Measurements from ENCODE around the gene SYT14.
"Not testable (repeated sequence)": the region's sequence is repeated elsewhere in the genome, so short reads cannot be mapped to it uniquely, and the experiment has no call there.

Gene SYT14

GRCh38 chr1:210151052-210151672 lies 213.1 kb downstream of the SYT14 start:
- DNase-seq: no peak
- in situ Hi-C loops (cut with MboI; ENCODE audit: low pct_unique_long_range_greater_than_20kb, low sequenced_read_pairs): no loop called here

- no peak for DNase-seq
- in situ Hi-C loops (cut with MboI; ENCODE audit: low pct_unique_long_range_greater_than_20kb, low sequenced_read_pairs): no loop called here
Measured at GRCh38 chr1:210159211-210159610, 221.2 kb downstream of the SYT14 start.

GRCh38 chr1:210170220-210170619 lies 232.2 kb downstream of the SYT14 start:
- no peak for DNase-seq
- in situ Hi-C loops (cut with MboI; ENCODE audit: low pct_unique_long_range_greater_than_20kb, low sequenced_read_pairs): no loop called here

- in situ Hi-C loops (cut with MboI; ENCODE audit: low pct_unique_long_range_greater_than_20kb, low sequenced_read_pairs): no loop called here
- no peak for DNase-seq
Measured at GRCh38 chr1:210174133-210174532, 236.1 kb downstream of the SYT14 start.

- in situ Hi-C loops (cut with MboI; ENCODE audit: low pct_unique_long_range_greater_than_20kb, low sequenced_read_pairs): no loop called here
- DNase-seq: no peak
Measured at GRCh38 chr1:210185063-210185462, 247.0 kb downstream of the SYT14 start.

GRCh38 chr1:210187849-210188606 lies 250.0 kb downstream of the SYT14 start:
- in situ Hi-C loops (cut with MboI; ENCODE audit: low pct_unique_long_range_greater_than_20kb, low sequenced_read_pairs); DNase-seq: not testable (repeated sequence)

- DNase-seq: no peak
- in situ Hi-C loops (cut with MboI; ENCODE audit: low pct_unique_long_range_greater_than_20kb, low sequenced_read_pairs): no loop called here
Measured at GRCh38 chr1:210189426-210189825, 251.4 kb downstream of the SYT14 start.

- in situ Hi-C loops (cut with MboI; ENCODE audit: low pct_unique_long_range_greater_than_20kb, low sequenced_read_pairs): no loop called here
- no peak for DNase-seq
Measured at GRCh38 chr1:210195635-210196160, 257.7 kb downstream of the SYT14 start.

GRCh38 chr1:210196266-210196665 lies 258.2 kb downstream of the SYT14 start:
- in situ Hi-C loops (cut with MboI; ENCODE audit: low pct_unique_long_range_greater_than_20kb, low sequenced_read_pairs); DNase-seq: not testable (repeated sequence)

- DNase-seq: no peak
- in situ Hi-C loops (cut with MboI; ENCODE audit: low pct_unique_long_range_greater_than_20kb, low sequenced_read_pairs): no loop called here
Measured at GRCh38 chr1:210198840-210199239, 260.8 kb downstream of the SYT14 start.

GRCh38 chr1:210200124-210200736 lies 262.2 kb downstream of the SYT14 start:
- in situ Hi-C loops (cut with MboI; ENCODE audit: low pct_unique_long_range_greater_than_20kb, low sequenced_read_pairs): no loop called here
- DNase-seq: no peak

GRCh38 chr1:210201681-210202080 lies 263.7 kb downstream of the SYT14 start:
- DNase-seq: no peak

GRCh38 chr1:210207597-210208450 lies 269.8 kb downstream of the SYT14 start:
- DNase-seq: no peak
- in situ Hi-C loops (cut with MboI; ENCODE audit: low pct_unique_long_range_greater_than_20kb, low sequenced_read_pairs): no loop called here

More at GRCh38 chr1:210201681-210202080, 263.7 kb downstream of the SYT14 start:
- in situ Hi-C loops (cut with MboI; ENCODE audit: low pct_unique_long_range_greater_than_20kb, low sequenced_read_pairs): no loop called here

GRCh38 chr1:210213335-210213734 lies 275.3 kb downstream of the SYT14 start:
- in situ Hi-C loops (cut with MboI; ENCODE audit: low pct_unique_long_range_greater_than_20kb, low sequenced_read_pairs): no loop called here
- DNase-seq: no peak

- in situ Hi-C loops (cut with MboI; ENCODE audit: low pct_unique_long_range_greater_than_20kb, low sequenced_read_pairs): no loop called here
Measured at GRCh38 chr1:210214573-210215409, 276.8 kb downstream of the SYT14 start.

GRCh38 chr1:210217482-210217881 lies 279.5 kb downstream of the SYT14 start:
- no peak for DNase-seq
- in situ Hi-C loops (cut with MboI; ENCODE audit: low pct_unique_long_range_greater_than_20kb, low sequenced_read_pairs): no loop called here

More at GRCh38 chr1:210214573-210215409, 276.8 kb downstream of the SYT14 start:
- no peak for DNase-seq

- in situ Hi-C loops (cut with MboI; ENCODE audit: low pct_unique_long_range_greater_than_20kb, low sequenced_read_pairs): no loop called here
- no peak for DNase-seq
Measured at GRCh38 chr1:210218047-210218446, 280.0 kb downstream of the SYT14 start.
